Activated CD8-positive, alpha-beta T cell treated with anti-CD3 and anti-CD28 coated beads for 36 hours (primary cell): ENCODE measurements around the gene LRRC4B. TPM values are rescaled to one million over a fixed set of nuclear protein-coding genes. Genes with fewer than 3 reads are reported as not detected.
"Not testable (repeated sequence)": the region's sequence is repeated elsewhere in the genome, so short reads cannot be mapped to it uniquely, and the experiment has no call there.

Experiments used
- ATAC-seq: fragments of 200-7000 bp; cut with Tn5 transposase; one replicate; pipeline ENCODE4 v1.10.0; 2021; ENCODE audit warnings: mild to moderate bottlenecking, moderate library complexity
- CTCF ChIA-PET: fragments of 350-600 bp; sonication (Branson Sonifier 250); formaldehyde crosslinking; loops from one replicate; lab custom pipeline; 2021; ENCODE audit warnings: antibody characterized with exemption; lab: Charles Lee
- POLR2A ChIA-PET: fragments of 350-600 bp; sonication (Branson Sonifier 250); formaldehyde crosslinking; loops from one replicate; lab custom pipeline; 2021; ENCODE audit warnings: antibody characterized with exemption; lab: Charles Lee
- DNase-seq: peaks from one replicate; pipeline ENCODE4 v3.0.0-alpha.2; 2020
- H3K27ac Mint-ChIP-seq: one replicate; pipeline ENCODE4 v1.8.0; 2021; ENCODE audit warnings: mild to moderate bottlenecking, mixed read lengths
- H3K27me3 Mint-ChIP-seq: one replicate; pipeline ENCODE4 v1.8.0; 2021; ENCODE audit warnings: mixed read lengths
- H3K36me3 Mint-ChIP-seq: one replicate; pipeline ENCODE4 v1.8.0; 2021; ENCODE audit warnings: low read depth, mixed read lengths
- H3K4me1 Mint-ChIP-seq: one replicate; pipeline ENCODE4 v1.8.0; 2021; ENCODE audit warnings: low read depth, mixed read lengths
- H3K4me3 Mint-ChIP-seq: one replicate; pipeline ENCODE4 v1.8.0; 2021; ENCODE audit warnings: mild to moderate bottlenecking, moderate library complexity, mixed read lengths
- H3K9me3 Mint-ChIP-seq: one replicate; pipeline ENCODE4 v1.8.0; 2021; ENCODE audit warnings: mixed read lengths
- CTCF ChIP-seq: fragments of 200-600 bp; IDR thresholded peaks from one replicate; pipeline ENCODE4 v1.8.0; 2022; ENCODE audit warnings: antibody characterized with exemption, mild to moderate bottlenecking
- intact Hi-C: fragments of 100-400 bp; cut with micrococcal nuclease; formaldehyde crosslinking; loops from one replicate; pipeline ENCODE4 v1.10.0; 2022
- total RNA-seq, 2 experiments: library from RNA; stranded (reverse); gene quantifications; one replicate each; pipeline ENCODE4 v1.2.3, GENCODE V29; 2021

LRRC4B gene
- total RNA-seq, 2 experiments from 2014 or later = not detected

GRCh38 chr19:50475736-50476223, 92.5 kb downstream of the LRRC4B start:
- no peak for DNase-seq
- ChIA-PET POLR2A (interaction anchor here (1.2 to 1.7 kb wide), 2 partner anchors 36 to 92 kb away, joined by 3 to 5 read pairs; partner anchors contain the start of gene POLD1), CTCF (no interaction called here)
- no peaks in the 10 kb centered on the region for H3K9me3 Mint-ChIP-seq
- intact Hi-C loops = loop anchor here (2.0 kb wide), 1 partner anchor 35 kb away; the partner anchor contains the start of gene JOSD2
- H3K4me3 Mint-ChIP-seq = peak overlapping the region; percentile 99
- peaks cover 22% of the 10 kb centered on the region for H3K36me3 Mint-ChIP-seq
- H3K4me1 Mint-ChIP-seq = peaks cover 23% of the 10 kb centered on the region
- H3K27ac Mint-ChIP-seq = peak overlapping the region; percentile 73
- TF ChIP-seq CTCF = no peak
- no peak for ATAC-seq
- no peaks in the 10 kb centered on the region for H3K27me3 Mint-ChIP-seq

DNA sequence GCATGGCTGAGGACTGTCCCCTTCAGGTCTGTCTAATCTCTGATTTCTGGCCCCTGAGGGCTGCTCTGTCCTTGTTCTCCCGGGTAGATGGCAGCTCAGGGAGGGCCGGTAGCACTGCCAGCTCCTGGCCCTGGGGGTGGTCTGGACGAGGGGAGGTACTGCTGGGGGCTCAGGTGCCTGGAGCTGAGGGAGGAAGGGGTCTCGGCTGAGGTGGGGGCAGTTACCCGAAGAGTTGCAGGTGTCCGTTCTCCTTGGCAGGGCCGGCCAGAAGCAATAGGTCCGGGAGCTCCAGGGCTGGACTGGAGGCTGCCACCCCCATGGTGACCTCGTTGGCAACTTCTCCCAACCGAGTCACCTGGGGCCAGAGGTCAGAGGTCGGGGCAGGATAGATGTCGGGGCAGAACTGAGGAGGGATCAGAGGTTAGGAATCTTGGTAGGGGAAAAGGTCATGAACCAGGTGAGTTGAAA, 93.1 kb downstream of the LRRC4B start:
- peaks cover 22% of the 10 kb centered on the region for H3K36me3 Mint-ChIP-seq
- DNase-seq (no peak), ATAC-seq (no peak)
- no peak for TF ChIP-seq CTCF
- H3K9me3 Mint-ChIP-seq = no peaks in the 10 kb centered on the region
- intact Hi-C loops = no loop called here
- peak overlapping the region; percentile 41 for H3K4me3 Mint-ChIP-seq
- POLR2A ChIA-PET = interaction anchor here (1.1 to 1.7 kb wide), 2 partner anchors 37 kb away, joined by 3 to 5 read pairs; no protein-coding TSS in a partner anchor
- CTCF ChIA-PET = interaction anchor here (1.1 kb wide), 1 partner anchor 11 kb away, joined by 3 read pairs; no protein-coding TSS in a partner anchor
- H3K4me1 Mint-ChIP-seq = peaks cover 23% of the 10 kb centered on the region
- no peaks in the 10 kb centered on the region for H3K27me3 Mint-ChIP-seq
- peak overlapping the region; percentile 38 for H3K27ac Mint-ChIP-seq

DNA sequence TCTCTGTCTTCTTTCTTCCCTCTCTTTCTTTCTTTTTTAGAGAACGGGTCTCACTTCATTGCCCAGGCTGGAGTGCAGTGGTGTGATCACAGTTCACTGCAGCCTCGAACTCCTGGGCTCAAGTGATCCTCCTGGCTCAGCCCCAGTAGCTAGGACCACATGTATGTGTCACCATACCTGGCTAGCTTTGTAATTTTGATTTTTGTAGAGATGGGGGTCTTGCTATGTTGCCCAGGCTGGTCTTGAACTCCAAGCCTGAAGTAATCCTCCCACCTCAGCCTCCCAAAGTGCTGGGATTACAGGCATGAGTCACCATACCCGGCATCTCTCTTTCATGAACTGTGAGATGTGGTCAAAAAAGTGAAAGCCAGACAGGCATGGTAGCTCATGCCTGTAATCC, 94.9 kb downstream of the LRRC4B start:
- H3K27me3 Mint-ChIP-seq, H3K4me3 Mint-ChIP-seq, H3K27ac Mint-ChIP-seq, intact Hi-C loops, H3K9me3 Mint-ChIP-seq, ATAC-seq, DNase-seq: not testable (repeated sequence)
- ChIA-PET POLR2A (interaction anchor here (0.7 kb wide), 1 partner anchor 25 kb away, joined by 4 read pairs; no protein-coding TSS in a partner anchor), CTCF (interaction anchor here (1.4 to 1.5 kb wide), 2 partner anchors 105 to 251 kb away, joined by 3 to 4 read pairs; no protein-coding TSS in a partner anchor)
- Mint-ChIP-seq H3K36me3 (peaks cover 16% of the 10 kb centered on the region), H3K4me1 (peaks cover 19% of the 10 kb centered on the region)

- no peak overlapping the region for H3K27ac Mint-ChIP-seq
- CTCF ChIA-PET = interaction anchor here (0.9 kb wide), 1 partner anchor 8 kb away, joined by 3 read pairs; no protein-coding TSS in a partner anchor
- POLR2A ChIA-PET = no interaction called here
- peaks cover 2% of the 10 kb centered on the region for H3K27me3 Mint-ChIP-seq
- H3K36me3 Mint-ChIP-seq = no peaks in the 10 kb centered on the region
- intact Hi-C loops = no loop called here
- no peak overlapping the region for H3K4me3 Mint-ChIP-seq
- no peak for TF ChIP-seq CTCF
- no peak for ATAC-seq
- no peaks in the 10 kb centered on the region for H3K4me1 Mint-ChIP-seq
- no peak for DNase-seq
- H3K9me3 Mint-ChIP-seq = no peaks in the 10 kb centered on the region
These were observed 99.4 kb downstream of the LRRC4B start for GRCh38 chr19:50468818-50469217.

DNA sequence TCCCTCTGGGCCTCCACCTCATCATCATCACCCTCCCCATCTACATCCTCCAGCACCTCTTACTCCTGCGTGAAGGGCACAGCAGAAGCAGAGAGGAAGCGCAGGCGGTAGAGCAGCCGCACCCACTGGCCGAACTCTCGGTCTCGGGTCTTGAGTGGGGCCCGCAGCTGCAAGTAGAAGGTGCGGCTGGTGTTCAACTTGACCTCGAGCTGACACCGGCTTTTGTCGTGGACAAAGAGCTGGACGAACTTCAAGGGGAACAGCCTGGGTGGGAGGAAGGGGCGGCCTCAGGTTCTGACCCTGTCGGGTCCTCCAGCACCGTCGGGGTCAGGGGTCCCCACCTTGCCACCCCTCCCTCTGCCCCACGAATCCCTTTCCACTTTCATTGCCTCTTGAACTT, 100.7 kb downstream of the LRRC4B start:
- ATAC-seq = no peak
- CTCF ChIA-PET = no interaction called here
- no peak for TF ChIP-seq CTCF
- Mint-ChIP-seq H3K36me3 (no peaks in the 10 kb centered on the region), H3K9me3 (no peaks in the 10 kb centered on the region), H3K4me3 (no peak overlapping the region), H3K27ac (no peak overlapping the region), H3K4me1 (no peaks in the 10 kb centered on the region), H3K27me3 (peaks cover 5% of the 10 kb centered on the region)
- intact Hi-C loops = no loop called here
- DNase-seq = no peak
- POLR2A ChIA-PET = no interaction called here

Other genes with a start within 250 kb of the LRRC4B start
- under 1 TPM; 0.77 to 0.81 TPM for gene KCNC3, start 239.1 kb downstream of the LRRC4B start, total RNA-seq
- 10 to 100 TPM; 18.3 to 20.0 TPM for gene NAPSA, start 202.8 kb downstream of the LRRC4B start, total RNA-seq
- gene NR1H2, start 192.0 kb downstream of the LRRC4B start, total RNA-seq = 10 to 100 TPM; 50.9 to 52.3 TPM
- 100 to 1,000 TPM; 214 to 215 TPM for gene POLD1, start 184.1 kb downstream of the LRRC4B start, total RNA-seq
- gene SPIB, start 149.5 kb downstream of the LRRC4B start, total RNA-seq = 1 to 10 TPM in 1 of 2 experiments, under 1 TPM in 1; 0.68 to 1.5 TPM
- under 1 TPM; 0.11 to 0.59 TPM for gene MYBPC2, start 135.5 kb downstream of the LRRC4B start, total RNA-seq
- gene EMC10, start 91.9 kb downstream of the LRRC4B start, total RNA-seq = 10 to 100 TPM; 28.7 to 31.2 TPM
- gene GARIN5A, start 91.6 kb downstream of the LRRC4B start, total RNA-seq = 1 to 10 TPM in 1 of 2 experiments, under 1 TPM in 1; 0.36 to 1.5 TPM
- gene JOSD2, start 57.2 kb downstream of the LRRC4B start, total RNA-seq = 10 to 100 TPM; 21.6 to 22.6 TPM
- not detected for gene ASPDH, start 54.5 kb downstream of the LRRC4B start, total RNA-seq
- not detected for gene SYT3, start 71.4 kb upstream of the LRRC4B start, total RNA-seq
- 1 to 10 TPM; 1.5 to 3.2 TPM for gene C19orf81, start 81.0 kb upstream of the LRRC4B start, total RNA-seq
- gene SHANK1, start 151.4 kb upstream of the LRRC4B start, total RNA-seq = under 1 TPM in 1 of 2 experiments, not detected in 1; 0.25 TPM
- gene CLEC11A, start 154.9 kb upstream of the LRRC4B start, total RNA-seq = 1 to 10 TPM; 2.2 to 2.7 TPM
- not detected for gene GPR32, start 202.0 kb upstream of the LRRC4B start, total RNA-seq
- not detected for gene ACP4, start 222.0 kb upstream of the LRRC4B start, total RNA-seq